GM18498 (cell line): ENCODE data around the gene RNF181.
"Not testable (repeated sequence)": the region's sequence is repeated elsewhere in the genome, so short reads cannot be mapped to it uniquely, and the experiment has no call there.

Experiments
- ATAC-seq: cut with Tn5 transposase; IDR thresholded peaks from one replicate; pipeline ENCODE4 v1.9.1; 2021; ENCODE audit warnings: mild to moderate bottlenecking, moderate library complexity; ENCODE audit not compliant: unreplicated experiment

The RNF181 gene

GRCh38 chr2:85577063-85577385 lies 18.5 kb upstream of the RNF181 start:
- no peak for ATAC-seq

- peak; percentile 77 for ATAC-seq
These were observed 17.9 kb upstream of the RNF181 start, which contains the start of gene VAMP8 for GRCh38 chr2:85577386-85578242. Gene VAMP8, plus strand, starts transcription at chr2:85577586. Its CDS starts 61 bp downstream, at chr2:85577647.

- peak; percentile 57 for ATAC-seq
These were observed 17.0 kb upstream of the RNF181 start for GRCh38 chr2:85578243-85579180.

GRCh38 chr2:85579266-85579935 lies 16.1 kb upstream of the RNF181 start:
- no peak for ATAC-seq

- no peak for ATAC-seq
These were observed 15.3 kb upstream of the RNF181 start for GRCh38 chr2:85580206-85580605.

GRCh38 chr2:85582492-85582891 lies 13.1 kb upstream of the RNF181 start:
- ATAC-seq, result no peak

GRCh38 chr2:85583667-85584353 lies 11.7 kb upstream of the RNF181 start:
- ATAC-seq, result peak; percentile 66

GRCh38 chr2:85584354-85584856 lies 11.1 kb upstream of the RNF181 start, which contains the start of gene VAMP5:
Gene VAMP5, plus strand, starts transcription at chr2:85584431. Its CDS starts 60 bp downstream, at chr2:85584491.
- ATAC-seq, result peak; percentile 38

GRCh38 chr2:85584857-85585780 lies 10.4 kb upstream of the RNF181 start:
- peak; percentile 44 for ATAC-seq

DNA sequence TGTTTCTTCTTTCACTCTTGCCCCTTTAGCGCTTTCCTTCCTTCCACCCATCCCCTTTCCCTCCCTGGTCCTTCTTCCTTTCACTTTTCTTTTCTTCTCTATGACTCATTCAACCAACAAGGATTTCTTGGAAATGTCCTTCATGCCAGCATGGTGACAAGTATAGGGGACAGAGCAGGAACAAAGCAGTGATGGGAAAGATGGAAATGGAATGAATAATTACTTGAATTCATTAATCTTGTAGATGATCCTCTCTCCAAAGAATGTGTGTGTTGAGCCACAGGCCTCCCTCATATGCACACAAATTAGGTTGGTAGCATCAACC lies 9.8 kb upstream of the RNF181 start:
- no peak for ATAC-seq

DNA sequence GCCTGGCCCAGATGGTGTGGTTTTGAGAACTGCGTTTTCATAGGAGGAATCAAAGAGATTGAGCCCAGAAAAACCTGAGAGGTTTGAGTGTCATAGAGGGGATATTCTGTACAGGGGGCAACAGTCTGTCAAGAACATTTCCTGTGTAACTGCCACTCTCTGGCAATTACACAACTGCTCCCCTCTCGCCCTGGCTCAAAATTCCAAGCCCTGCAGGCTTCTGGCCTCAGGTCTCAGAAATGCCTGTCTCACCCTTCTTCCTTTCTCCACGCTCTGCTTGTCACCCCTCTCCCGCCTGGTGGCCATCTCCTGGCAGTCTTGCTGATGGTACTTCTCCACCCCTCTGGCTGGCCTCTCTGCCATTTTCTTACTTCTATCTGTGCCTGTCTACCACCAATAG lies 7.3 kb upstream of the RNF181 start:
- no peak for ATAC-seq

DNA sequence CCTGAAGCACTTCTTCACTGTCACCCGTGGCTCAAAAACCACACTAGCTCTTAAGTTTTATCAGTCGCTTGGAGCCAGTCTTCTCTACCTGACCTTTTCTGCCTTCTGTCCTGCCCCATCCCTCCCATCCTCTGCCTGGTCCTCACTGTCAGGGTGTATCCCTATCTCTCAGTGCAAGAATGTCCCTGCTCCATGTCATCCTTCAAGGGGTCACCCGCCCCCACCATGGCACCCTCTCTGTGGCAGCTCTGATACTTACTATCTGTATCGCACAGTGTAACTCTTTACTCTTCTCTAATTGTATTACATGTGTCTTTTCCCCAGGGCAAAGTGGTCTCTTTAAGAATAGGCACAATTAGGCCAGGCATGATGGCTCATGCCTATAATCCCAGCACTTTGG lies 6.9 kb upstream of the RNF181 start:
- ATAC-seq, result no peak

- ATAC-seq, result no peak
These were observed 6.4 kb upstream of the RNF181 start for GRCh38 chr2:85589181-85589580.

- ATAC-seq, result no peak
These were observed 5.4 kb upstream of the RNF181 start for GRCh38 chr2:85589982-85590791.

DNA sequence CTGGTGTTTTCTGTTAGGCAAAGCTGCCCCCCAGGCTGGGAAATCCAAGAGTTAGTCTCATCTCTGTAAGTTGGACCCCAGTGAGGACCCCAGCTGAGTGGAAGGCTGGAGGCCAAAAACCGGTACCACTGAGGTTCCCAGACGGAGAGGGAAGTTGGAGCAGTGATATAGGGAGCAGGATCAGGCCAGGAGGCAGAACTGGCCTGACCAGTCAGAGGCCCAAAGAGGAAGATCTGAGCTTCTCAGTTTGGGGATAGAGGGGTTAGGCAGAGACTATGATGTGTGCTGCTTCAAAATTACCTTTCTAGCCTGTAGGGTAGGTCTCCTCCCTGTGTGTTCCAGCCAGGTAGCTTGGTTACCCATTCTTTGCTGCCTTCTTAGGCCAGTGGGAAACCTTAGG lies 4.6 kb upstream of the RNF181 start:
- ATAC-seq, result no peak

GRCh38 chr2:85591563-85591962 lies 4.0 kb upstream of the RNF181 start:
- no peak for ATAC-seq

DNA sequence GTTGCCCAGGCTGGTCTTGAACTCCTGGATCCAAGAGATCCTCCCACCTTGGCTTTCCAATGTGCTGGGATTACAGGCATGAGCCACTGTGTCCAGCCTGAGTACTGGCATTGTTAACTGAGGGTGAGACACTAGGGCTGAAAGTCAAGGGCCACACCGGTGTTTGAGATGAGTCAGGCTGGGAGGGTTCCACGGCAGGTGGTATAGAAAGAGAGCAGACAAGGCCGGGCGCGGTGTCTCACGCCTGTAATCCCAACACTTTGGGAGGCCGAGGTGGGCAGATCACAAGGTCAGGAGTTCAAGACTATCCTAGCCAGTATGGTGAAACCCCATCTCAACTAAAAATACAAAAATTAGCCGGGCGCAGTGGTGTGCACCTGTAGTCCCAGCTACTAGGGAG lies 3.2 kb upstream of the RNF181 start:
- ATAC-seq, result not testable (repeated sequence)

- no peak for ATAC-seq
These were observed 2.5 kb upstream of the RNF181 start for GRCh38 chr2:85593023-85593422.
